Measurements from ENCODE around the gene CDC42BPB.
"Not testable (repeated sequence)": the region's sequence is repeated elsewhere in the genome, so short reads cannot be mapped to it uniquely, and the experiment has no call there.

CDC42BPB gene

GRCh38 chr14:102940729-102941362 is 116.5 kb downstream of the CDC42BPB start:
- no peak for DNase-seq

DNA sequence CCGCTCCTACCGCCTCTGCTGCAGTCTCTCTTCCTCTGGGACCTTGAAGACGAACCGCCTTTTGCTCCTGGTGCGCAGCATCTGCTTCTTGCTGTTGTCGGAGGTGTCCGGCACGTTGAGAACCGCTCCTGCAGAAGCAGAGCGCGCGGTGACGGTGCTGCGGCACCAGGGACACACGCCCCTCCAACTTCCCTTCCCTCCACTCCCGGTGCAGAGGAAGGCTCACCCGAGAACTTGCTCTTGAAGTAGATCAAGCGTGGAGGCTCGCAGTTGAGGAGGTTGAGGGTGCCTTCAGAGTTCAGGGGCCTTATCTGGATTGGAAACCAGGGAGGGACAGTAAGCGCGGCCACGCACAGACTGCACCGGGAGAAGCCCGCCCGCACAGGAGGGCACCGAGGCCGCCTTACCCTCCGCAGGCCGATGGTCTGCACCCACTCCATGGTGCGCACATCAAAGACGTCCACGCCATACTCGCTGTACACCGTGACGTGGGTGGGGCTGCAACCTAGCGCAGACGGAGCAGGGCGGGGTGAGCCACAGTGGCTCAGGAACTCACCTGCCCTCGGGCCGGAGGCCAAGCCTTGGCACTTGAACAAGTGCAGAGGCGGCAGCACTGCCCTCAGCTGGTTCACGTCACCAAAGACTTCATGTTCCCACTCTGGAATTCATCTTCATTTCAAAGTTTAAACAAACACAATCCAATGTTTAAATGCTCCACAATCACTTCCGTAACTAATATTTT is 117.4 kb downstream of the CDC42BPB start:
- no peak for DNase-seq

GRCh38 chr14:102939329-102939728 is 118.0 kb downstream of the CDC42BPB start:
- DNase-seq, result no peak

GRCh38 chr14:102938191-102938590 is 119.2 kb downstream of the CDC42BPB start:
- DNase-seq, result no peak

DNA sequence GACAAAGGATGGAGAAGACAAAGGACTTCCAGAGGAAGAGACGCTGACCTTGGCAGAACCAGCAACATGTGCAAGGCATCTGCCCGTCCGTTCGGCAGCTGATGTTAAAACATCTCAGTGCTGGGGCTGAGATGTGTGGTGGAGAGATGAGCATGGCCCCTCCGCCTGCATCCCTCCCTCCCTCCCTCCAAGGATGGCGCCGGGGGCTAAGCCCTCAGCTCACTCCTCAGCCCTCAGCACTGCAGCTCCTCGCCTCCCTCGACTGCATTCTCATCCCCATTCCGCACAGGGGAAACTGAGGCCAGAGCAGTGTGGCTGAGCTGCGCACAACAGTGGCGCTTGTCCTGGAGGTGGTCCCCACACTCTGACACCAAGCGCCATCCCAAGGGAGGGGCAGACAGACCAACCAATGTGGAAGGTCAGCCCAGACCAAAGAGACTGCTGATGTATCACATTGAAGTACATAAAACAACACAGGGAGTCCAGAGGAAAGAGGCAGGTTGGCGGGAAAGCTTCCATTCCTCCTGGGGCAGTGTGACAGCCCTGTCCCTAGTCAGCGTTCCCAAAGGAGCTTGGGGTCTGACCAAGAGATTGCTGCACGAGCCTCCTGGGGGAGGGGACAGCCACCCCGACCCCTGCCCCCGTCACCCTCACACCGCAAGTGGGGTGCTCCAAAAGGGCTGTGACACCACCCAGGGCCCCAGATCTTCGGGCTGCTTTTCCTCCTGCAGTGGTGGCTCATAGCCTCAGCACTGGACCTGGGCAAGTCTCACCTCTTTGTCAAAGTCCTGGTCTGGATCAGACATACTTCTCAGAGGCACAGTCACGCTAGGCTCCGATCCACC is 119.8 kb downstream of the CDC42BPB start:
- DNase-seq, result no peak

GRCh38 chr14:102935756-102936155 is 121.6 kb downstream of the CDC42BPB start:
- no peak for DNase-seq

GRCh38 chr14:102933618-102934231 is 123.6 kb downstream of the CDC42BPB start:
- DNase-seq, result no peak

DNA sequence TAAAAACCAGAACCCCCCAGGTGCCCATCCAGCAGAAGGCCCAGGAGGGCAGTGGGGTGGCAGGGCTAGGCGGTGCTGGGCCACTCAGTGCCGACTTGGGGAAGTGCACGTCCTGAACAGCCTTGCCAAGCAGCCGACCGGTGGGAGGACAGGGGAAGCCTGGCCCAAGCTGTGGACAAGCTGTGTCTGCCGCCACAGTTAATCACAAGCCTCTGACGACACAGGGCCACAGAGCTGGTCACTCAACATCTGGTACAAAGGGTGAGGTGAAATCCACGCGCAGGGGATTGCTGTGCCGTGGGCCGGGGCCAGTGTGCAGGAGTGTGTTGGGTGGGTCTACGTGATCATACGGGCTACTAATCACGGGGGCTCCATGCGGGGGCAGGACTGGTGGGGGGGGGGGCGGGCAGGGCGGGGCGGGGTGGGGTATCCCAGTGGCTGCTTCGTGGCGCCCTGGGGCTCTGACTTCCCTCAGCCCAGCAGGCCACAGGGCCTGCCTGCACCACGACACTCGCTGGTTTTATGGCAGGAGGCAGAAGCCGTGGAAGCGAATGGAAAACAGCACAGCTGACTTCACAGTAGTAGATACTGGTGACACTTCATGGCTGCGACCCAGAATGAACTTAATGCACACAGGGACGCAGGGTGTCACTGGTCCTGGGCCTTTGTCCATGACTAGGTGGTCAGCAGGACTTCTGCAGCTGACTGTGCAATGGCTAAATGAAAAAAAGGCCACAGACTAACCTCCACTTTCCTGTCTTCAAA is 124.7 kb downstream of the CDC42BPB start:
- no peak for DNase-seq

DNA sequence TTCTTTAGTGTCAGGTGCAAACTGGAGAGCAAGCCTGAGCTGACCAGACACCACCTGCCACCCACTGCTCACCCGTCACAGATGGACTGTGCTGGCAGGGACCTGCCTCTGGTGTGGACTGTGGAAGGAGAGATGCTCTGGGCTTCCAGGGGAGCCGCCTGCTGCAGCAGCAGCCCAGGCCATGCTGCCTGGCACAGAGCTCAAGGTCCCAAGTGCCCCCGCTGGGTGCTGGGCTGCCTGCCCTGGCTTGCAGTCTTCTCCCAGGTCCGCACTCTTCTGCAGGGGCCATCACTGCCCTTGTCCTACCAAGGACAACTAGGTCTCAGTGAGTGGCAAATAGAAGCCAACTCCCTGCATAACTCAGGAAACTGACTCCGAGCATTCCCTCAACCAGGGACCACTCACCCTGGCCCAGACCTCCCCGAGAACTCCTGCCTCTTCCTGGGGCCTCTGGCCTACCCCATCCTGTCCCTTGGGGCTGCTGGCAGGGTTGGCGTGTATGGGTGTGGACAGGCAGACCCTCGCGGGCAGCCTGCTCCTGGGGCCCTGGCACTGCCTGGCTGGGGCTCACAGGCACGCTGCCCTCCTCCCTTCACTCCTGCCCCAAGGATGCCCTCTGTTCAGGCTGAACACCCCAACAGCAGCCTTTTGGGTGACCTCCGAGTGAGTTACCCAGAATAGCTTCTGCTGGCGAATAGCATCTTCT is 125.6 kb downstream of the CDC42BPB start:
- DNase-seq, result no peak

GRCh38 chr14:102930753-102931579 is 126.4 kb downstream of the CDC42BPB start:
- DNase-seq, result no peak

DNA sequence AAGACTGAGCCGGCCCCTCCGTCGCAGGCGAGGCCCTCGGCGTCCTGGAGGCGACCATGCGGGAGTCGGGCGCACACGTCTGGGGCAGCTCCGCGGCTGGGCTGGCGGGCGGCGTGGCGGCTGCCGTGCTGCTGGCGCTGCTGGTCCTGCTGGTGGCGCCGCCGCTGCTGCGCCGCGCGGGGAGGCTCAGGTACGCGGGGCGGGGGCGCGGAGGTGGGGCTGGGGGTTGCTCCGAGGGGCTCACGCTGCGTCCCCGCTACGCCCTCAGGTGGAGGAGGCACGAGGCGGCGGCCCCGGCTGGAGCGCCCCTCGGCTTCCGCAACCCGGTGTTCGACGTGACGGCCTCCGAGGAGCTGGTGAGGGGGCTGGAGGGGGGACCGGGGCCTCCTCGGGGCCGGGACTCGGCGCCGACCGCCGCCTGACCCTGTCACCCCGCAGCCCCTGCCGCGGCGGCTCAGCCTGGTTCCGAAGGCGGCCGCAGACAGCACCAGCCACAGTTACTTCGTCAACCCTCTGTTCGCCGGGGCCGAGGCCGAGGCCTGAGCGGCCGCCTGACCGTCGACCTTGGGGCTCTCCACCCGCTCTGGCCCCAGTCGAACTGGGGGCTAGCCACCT is 127.1 kb downstream of the CDC42BPB start:
- no peak for DNase-seq

DNA sequence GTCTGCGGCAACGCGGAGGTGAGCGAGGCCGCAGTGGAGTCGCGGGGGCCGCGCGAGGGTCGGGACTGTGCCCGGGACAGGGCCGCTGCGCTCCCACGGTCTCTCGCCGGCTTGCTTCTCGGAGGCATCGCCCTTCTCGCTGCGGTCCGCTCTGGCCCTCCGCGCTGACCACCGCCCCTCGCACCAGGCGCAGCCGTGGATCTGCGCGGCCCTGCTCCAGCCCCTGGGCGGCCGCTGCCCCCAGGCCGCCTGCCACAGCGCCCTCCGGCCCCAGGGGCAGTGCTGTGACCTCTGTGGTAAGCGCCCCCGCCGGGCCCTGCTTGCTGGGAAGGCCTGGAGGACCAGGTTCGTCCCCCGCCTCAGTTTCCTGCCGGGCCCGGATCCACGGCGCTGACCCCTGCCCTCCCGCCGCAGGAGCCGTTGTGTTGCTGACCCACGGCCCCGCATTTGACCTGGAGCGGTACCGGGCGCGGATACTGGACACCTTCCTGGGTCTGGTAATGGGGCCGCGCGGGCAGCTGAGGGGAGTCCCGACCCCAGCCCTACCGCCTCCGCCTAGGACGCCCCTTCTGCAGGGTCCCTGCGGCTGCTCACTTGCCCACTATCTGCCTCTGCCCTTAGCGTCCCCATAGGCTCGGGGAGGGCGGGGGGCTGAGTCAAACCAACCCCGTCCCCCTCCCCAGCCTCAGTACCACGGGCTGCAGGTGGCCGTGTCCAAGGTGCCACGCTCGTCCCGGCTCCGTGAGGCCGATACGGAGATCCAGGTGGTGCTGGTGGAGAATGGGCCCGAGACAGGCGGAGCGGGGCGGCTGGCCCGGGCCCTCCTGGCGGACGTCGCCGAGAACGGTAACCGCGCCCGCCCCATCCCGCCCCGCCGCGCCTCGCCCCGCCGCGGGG is 127.9 kb downstream of the CDC42BPB start:
- no peak for DNase-seq

DNA sequence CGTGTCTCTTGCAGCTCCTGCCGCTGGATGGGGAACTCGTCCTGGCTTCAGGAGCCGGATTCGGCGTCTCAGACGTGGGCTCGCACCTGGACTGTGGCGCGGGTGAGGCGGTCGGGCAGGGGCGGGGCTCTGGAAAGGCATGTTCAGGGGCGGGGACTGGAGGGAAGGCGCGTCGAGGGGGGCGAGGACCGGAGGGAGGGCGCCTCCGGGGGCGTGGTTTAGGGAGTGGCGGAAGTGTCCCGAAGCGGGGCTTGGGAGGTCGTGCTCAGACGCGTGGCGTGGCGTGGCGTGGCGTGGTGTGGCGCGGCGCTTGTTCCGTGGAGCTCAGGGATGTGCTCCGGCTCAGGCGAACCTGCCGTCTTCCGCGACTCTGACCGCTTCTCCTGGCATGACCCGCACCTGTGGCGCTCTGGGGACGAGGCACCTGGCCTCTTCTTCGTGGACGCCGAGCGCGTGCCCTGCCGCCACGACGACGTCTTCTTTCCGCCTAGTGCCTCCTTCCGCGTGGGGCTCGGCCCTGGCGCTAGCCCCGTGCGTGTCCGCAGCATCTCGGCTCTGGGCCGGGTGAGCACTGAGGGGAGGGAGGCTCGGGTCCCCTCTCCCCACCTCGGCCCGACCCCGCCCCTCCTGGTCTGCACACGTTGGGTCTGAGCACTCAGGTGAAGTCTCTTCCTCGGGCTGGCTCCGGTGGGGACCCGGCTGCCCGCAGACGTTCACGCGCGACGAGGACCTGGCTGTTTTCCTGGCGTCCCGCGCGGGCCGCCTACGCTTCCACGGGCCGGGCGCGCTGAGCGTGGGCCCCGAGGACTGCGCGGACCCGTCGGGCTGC is 128.7 kb downstream of the CDC42BPB start:
- DNase-seq, result no peak

DNA sequence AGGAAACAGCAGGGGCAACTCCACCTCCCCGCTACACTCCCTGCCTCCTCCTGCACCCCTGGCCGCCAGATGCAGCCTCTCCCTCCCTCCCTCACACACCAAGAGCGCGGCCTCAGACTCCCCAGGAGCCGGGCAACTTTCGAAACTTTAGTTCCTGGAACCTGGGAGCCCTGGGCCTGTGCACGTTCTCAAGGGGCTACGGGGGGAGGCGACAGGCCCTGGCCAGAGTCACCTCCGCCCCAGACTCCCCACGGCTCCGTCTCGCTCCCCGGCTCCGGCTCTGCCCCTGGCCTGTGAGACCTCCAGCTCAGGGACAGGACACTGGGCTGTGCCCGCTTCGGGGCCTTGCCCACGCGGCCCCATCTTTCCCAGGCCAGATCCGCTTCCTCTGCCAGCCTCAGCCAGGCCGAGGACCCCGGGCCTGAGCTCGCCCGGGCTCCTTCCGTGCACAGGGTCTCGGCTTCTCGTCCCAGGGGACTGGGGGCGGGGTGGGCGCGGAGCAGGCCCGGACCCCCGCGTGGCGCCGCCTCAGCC is 129.4 kb downstream of the CDC42BPB start:
- no peak for DNase-seq

- no peak for DNase-seq
Observed at GRCh38 chr14:102927346-102927877, 129.9 kb downstream of the CDC42BPB start.

DNA sequence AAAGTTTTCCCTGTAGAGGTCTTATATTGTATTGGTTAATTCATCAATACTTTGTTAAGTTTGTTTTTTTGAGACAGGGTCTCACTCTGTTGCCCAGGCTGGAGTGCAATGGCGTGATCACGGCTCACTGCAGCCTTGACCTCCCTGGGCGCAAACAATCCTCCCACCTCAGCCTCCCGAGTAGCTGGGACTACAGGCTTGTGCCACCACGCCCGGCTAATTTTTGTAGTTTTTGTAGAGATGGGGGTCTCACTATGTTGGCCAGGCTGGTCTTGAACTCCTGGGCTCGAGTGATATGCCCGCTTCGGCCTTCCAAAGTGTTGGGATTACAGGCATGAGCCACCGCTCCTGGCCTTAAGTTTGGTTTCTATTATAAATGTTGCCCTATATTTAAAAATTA is 130.5 kb downstream of the CDC42BPB start:
- not testable (repeated sequence) for DNase-seq

DNA sequence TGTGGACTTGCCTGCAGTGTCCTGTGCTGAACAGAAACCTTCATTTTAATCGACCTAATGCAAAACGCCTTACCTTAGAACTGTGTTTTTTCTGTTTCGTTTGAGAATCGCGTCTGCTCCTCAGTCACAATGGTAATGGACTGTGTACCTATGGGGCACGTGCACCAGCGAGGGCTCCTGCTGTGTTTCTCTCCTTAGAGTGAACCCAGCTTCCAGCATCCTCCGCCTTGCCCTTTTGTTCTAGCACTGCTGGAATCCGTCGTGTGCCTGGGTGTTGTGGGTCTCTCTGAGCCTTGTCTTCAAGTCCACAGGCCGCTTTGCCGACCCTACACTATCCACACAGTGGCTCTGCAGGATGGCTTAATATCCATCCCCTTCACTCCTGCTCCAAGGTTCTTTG is 131.2 kb downstream of the CDC42BPB start:
- no peak for DNase-seq

GRCh38 chr14:102925646-102926045 is 131.7 kb downstream of the CDC42BPB start:
- DNase-seq, result no peak

Measured in NCI-H1694 (cell line).